SK-N-MC (cell line): Measurements from ENCODE around the gene CDKN2C.
"Not testable (repeated sequence)": the region's sequence is repeated elsewhere in the genome, so short reads cannot be mapped to it uniquely, and the experiment has no call there.

Source experiments
- DNase-seq: peaks from one replicate; pipeline ENCODE4 v3.0.0-alpha.2; 2011; ENCODE audit warnings: low read depth, low spot score
- H3K27ac ChIP-seq: fragments of 200-600 bp; sonication (generic); 2 replicates; pipeline ENCODE4 v1.5.1; 2016; ENCODE audit warnings: mixed run types
- H3K36me3 ChIP-seq: fragments of 200-600 bp; sonication (generic); 2 replicates; pipeline ENCODE4 v1.6.1; 2017; ENCODE audit warnings: antibody characterized with exemption, low read length, mixed read lengths; ENCODE audit not compliant: insufficient read depth
- H3K4me3 ChIP-seq: fragments of 200-600 bp; sonication (generic); 2 replicates; pipeline ENCODE4 v1.5.1; 2016
- H3K9ac ChIP-seq: fragments of 200-600 bp; sonication (generic); 2 replicates; pipeline ENCODE4 v1.8.0; 2017; ENCODE audit warnings: mixed run types, mixed read lengths; ENCODE audit not compliant: insufficient read length
- H3K9me3 ChIP-seq: fragments of 200-600 bp; sonication (generic); 2 replicates; pipeline ENCODE4 v1.6.1; 2017; ENCODE audit warnings: low read depth, mild to moderate bottlenecking, antibody characterized with exemption, low read length, moderate library complexity, mixed read lengths
- EZH2 ChIP-seq: fragments of 200-600 bp; sonication (generic); IDR thresholded peaks from one replicate; pipeline ENCODE4 v1.6.1; 2017; ENCODE audit warnings: antibody characterized with exemption
- FOXP2 ChIP-seq: optimal IDR thresholded peaks from 2 replicates; pipeline ENCODE3; 2011; ENCODE audit warnings: mild to moderate bottlenecking, moderate library complexity; ENCODE audit not compliant: insufficient read depth; ENCODE audit errors: extremely low read length, control extremely low read depth
- POLR2AphosphoS5 ChIP-seq: IDR thresholded peaks from 2 replicates; pipeline ENCODE4 v1.6.1; 2012; ENCODE audit warnings: mild to moderate bottlenecking, low read depth, low read length, borderline replicate concordance

The CDKN2C gene

GRCh38 chr1:50934838-50935237 lies 35.2 kb upstream of the CDKN2C start:
- DNase-seq, result no peak
- no peak for TF ChIP-seq FOXP2
- no peak for TF ChIP-seq POLR2AphosphoS5
- Histone ChIP-seq H3K9ac (no peak overlapping the region), H3K36me3 (peaks cover 7% of the 10 kb centered on the region; the same call in 1 of the 2 replicates), H3K27ac (no peak overlapping the region), H3K9me3 (no peaks in the 10 kb centered on the region), H3K4me3 (no peak overlapping the region)

DNA sequence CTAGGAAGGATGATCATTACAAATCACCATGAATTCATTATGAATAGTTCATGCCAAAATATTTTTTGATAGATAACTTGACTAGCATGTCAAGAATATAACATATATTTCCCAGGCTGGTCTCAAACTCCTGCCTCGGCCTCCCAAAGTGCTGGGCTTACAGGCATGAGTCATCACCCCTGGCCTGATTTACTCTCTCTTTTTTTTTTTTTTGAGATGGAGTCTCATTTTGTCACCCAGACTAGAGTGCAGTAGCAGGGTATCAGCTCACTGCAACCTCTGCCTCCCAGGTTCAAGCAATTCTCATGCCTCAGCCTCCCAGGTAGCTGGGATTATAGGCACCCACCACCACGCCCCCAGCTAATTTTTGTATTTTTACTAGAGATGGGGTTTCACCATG lies 34.8 kb upstream of the CDKN2C start:
- not testable (repeated sequence) for H3K9me3 ChIP-seq, DNase-seq, H3K4me3 ChIP-seq, H3K27ac ChIP-seq, H3K9ac ChIP-seq, H3K36me3 ChIP-seq

DNA sequence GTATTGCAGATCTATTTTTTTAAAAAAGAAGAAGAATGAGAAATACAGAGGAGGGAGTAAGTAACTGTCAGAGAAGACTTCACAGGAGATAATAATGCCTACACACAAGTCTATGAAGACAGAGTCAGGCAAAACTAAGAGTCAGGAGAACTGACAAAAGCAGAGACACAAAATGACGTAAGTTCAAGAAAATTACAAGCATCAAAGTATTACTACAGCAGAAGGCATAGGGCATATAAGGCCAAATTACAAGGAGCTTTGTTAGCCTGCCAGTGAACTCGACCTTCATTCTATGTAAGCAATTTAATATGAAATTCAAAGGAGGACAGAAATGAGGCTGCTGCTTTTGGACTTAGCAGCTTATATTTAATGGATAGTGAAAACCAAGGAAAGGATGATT lies 33.7 kb upstream of the CDKN2C start:
- Histone ChIP-seq H3K9me3 (no peaks in the 10 kb centered on the region), H3K4me3 (no peak overlapping the region), H3K27ac (no peak overlapping the region), H3K36me3 (peaks cover 7% of the 10 kb centered on the region; the same call in 1 of the 2 replicates), H3K9ac (no peak overlapping the region)
- no peak for DNase-seq
- no peak for TF ChIP-seq EZH2
- TF ChIP-seq POLR2AphosphoS5, result no peak
- TF ChIP-seq FOXP2, result no peak

- TF ChIP-seq EZH2 (no peak), FOXP2 (no peak), POLR2AphosphoS5 (no peak)
- H3K4me3 ChIP-seq, result no peak overlapping the region
- no peak overlapping the region for H3K27ac ChIP-seq
- peaks cover 13% of the 10 kb centered on the region; the same call in 1 of the 2 replicates for H3K36me3 ChIP-seq
- H3K9me3 ChIP-seq, result no peaks in the 10 kb centered on the region
- DNase-seq, result no peak
- no peak overlapping the region for H3K9ac ChIP-seq
Observed at GRCh38 chr1:50940291-50940690, 29.8 kb upstream of the CDKN2C start.

DNA sequence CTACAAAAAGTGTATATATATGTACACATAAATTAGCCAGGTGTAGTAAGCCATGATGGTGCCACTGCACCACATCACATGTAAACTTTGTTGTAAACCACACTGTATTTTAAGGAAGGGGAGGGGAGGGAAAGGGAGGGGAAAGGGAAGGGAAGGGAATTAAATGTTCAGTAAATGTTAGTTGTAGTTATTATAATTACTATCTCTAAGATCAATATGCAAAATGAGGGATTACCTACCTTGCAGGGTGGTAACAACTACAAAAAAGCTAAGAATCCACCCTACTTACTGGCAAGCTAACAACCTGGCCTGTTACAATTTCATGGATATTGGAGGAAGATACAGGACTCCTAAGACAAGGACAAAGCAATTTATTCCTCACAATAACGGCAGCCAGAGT lies 27.7 kb upstream of the CDKN2C start:
- H3K9ac ChIP-seq, result no peak overlapping the region
- no peaks in the 10 kb centered on the region for H3K9me3 ChIP-seq
- no peak overlapping the region for H3K4me3 ChIP-seq
- no peak overlapping the region for H3K27ac ChIP-seq
- H3K36me3 ChIP-seq, result peaks cover 15% of the 10 kb centered on the region; the same call in 1 of the 2 replicates
- TF ChIP-seq EZH2 (no peak), POLR2AphosphoS5 (no peak), FOXP2 (no peak)
- DNase-seq, result no peak

DNA sequence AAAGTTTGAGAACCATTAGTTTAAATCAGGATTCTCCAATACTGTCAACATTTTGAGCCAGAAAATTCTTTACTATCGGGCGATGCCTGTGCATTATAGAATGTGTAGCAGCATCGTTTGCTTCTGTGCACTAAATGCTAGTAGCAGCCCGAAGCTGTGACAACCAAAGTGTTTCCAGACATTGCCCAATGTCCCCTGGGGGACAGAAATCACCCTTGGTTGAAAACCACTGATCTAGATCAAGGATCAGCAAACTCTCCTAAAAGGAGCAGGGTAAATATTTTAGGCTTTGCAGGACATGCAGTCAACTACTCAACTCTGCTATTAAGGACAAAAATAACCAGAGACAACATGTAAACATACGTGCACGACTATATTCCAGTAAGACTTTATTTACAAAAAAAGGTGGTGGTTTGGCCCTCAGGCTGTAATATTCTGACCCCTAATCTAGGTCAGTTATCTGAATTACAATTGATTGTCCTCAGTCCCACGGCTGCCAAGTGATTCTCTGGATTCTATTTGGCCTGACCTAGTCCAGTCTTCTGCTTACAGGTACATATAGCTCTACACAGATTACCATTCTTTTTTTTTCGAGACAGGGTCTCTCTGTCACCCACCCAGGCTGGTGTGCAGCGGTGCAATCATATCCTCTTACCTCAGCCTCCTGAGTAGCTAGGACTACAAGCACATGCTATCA lies 20.6 kb upstream of the CDKN2C start:
- H3K9ac ChIP-seq, result no peak overlapping the region
- H3K9me3 ChIP-seq, result no peaks in the 10 kb centered on the region
- DNase-seq, result no peak
- no peak overlapping the region for H3K27ac ChIP-seq
- TF ChIP-seq POLR2AphosphoS5 (no peak), EZH2 (no peak), FOXP2 (no peak)
- no peak overlapping the region for H3K4me3 ChIP-seq
- peaks cover 14% of the 10 kb centered on the region; the same call in 1 of the 2 replicates for H3K36me3 ChIP-seq

DNA sequence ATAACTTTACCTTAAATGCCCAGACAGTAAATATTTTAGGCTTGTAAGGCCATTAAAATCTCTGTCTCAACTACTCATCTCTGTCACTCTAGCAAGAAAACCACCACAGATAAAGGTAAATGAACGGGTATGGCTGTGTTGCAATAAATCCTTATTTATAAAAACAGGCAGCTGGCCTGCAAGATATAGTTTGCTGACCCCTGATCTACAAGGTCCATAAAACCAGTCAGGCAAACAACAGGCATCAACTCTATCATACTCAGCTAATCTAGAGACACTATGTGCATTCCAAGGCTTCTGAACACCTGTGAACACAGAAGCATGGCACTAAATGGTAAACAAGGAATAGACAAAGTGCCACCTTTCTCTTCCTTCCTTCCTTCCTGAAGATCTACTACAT lies 19.6 kb upstream of the CDKN2C start:
- H3K27ac ChIP-seq, result no peak overlapping the region
- TF ChIP-seq FOXP2 (no peak), EZH2 (no peak), POLR2AphosphoS5 (no peak)
- no peak for DNase-seq
- peaks cover 14% of the 10 kb centered on the region for H3K36me3 ChIP-seq
- no peak overlapping the region for H3K4me3 ChIP-seq
- no peak overlapping the region for H3K9ac ChIP-seq
- H3K9me3 ChIP-seq, result no peaks in the 10 kb centered on the region

DNA sequence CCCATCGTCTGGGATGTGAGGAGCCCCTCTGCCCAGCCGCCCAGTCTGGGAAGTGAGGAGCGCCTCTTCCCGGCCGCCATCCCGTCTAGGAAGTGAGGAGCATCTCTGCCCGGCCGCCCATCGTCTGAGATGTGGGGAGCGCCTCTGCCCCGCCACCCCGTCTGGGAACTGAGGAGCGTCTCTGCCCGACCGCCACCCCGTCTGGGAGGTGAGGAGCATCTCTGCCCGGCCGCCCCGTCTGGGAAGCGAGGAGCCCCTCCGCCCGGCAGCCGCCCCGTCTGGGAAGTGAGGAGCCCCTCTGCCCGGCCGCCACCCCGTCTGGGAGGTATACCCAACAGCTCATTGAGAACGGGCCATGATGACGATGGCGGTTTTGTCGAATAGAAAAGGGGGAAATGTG lies 17.5 kb upstream of the CDKN2C start:
- peaks cover 17% of the 10 kb centered on the region for H3K36me3 ChIP-seq
- not testable (repeated sequence) for DNase-seq, H3K27ac ChIP-seq, H3K4me3 ChIP-seq, H3K9ac ChIP-seq, H3K9me3 ChIP-seq

DNA sequence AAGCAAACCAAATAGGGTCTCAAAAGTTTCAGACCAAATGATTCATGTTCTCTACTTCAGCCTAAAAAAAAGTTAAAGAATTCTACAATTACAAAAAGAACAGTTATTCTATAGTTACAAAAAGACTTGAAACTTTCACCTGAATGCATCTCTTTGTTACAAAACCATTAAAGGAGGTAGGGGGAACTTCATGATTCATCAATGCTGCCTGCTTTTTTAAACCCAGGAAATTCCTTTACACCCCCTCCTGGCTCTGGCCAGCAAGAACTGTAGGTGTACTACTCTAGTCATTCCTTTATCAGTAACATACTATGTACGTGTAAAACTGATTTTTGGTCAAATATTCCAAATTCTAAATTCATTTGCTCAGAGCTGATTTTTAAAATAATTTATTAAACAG lies 14.9 kb upstream of the CDKN2C start:
- H3K27ac ChIP-seq, result no peak overlapping the region
- no peak for TF ChIP-seq POLR2AphosphoS5
- TF ChIP-seq EZH2, result no peak
- no peak for TF ChIP-seq FOXP2
- no peak overlapping the region for H3K4me3 ChIP-seq
- H3K9me3 ChIP-seq, result no peaks in the 10 kb centered on the region
- no peak overlapping the region for H3K9ac ChIP-seq
- H3K36me3 ChIP-seq, result peaks cover 17% of the 10 kb centered on the region
- DNase-seq, result no peak
